Activated naive CD8-positive, alpha-beta T cell treated with anti-CD3 and anti-CD28 coated beads for 36 hours (primary cell): ENCODE results near the gene PLOD1. TPM values are rescaled to one million over a fixed set of nuclear protein-coding genes. Genes with fewer than 3 reads are reported as not detected.

ENCODE experiments used
- DNase-seq: peaks from one replicate; pipeline ENCODE4 v3.0.0; 2021
- H3K27ac Mint-ChIP-seq: one replicate; pipeline ENCODE4 v1.8.0; 2022; ENCODE audit warnings: mild to moderate bottlenecking, moderate library complexity, mixed read lengths
- H3K27me3 Mint-ChIP-seq: one replicate; pipeline ENCODE4 v1.8.0; 2022; ENCODE audit warnings: mild to moderate bottlenecking, mixed read lengths
- H3K36me3 Mint-ChIP-seq: one replicate; pipeline ENCODE4 v1.8.0; 2021; ENCODE audit warnings: mild to moderate bottlenecking, mixed read lengths
- H3K4me1 Mint-ChIP-seq: one replicate; pipeline ENCODE4 v1.8.0; 2021; ENCODE audit warnings: mixed read lengths
- H3K4me3 Mint-ChIP-seq: one replicate; pipeline ENCODE4 v1.8.0; 2022; ENCODE audit warnings: mild to moderate bottlenecking, moderate library complexity, mixed read lengths
- H3K9me3 Mint-ChIP-seq: one replicate; pipeline ENCODE4 v1.8.0; 2022; ENCODE audit warnings: mixed read lengths
- total RNA-seq, 2 experiments: library from RNA; stranded (reverse); gene quantifications; one replicate each; pipeline ENCODE4 v1.2.3, GENCODE V29; 2021

Gene PLOD1
- total RNA-seq, 2 experiments from 2014 or later = 21.9 to 22.5 TPM

DNA sequence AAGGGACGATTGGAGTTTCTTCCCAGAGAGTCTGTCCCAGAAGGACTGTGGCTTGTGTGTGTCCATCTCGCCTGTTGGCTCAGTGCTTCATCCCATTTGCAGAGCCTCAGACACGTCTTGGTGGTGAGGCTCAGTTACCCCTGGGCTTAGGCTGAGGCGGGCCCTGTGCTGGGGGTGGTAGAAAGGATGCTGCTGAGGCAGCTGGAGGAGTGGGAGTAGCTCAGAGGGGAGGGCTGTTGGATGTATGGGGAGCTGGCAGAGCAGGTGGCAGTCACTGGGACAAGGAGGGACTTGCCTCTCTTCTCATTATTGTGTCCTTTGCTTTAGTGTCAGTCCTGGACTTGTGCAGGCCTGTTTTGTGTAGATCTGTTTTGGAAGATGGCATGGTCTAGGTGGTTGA, 77.5 kb downstream of the PLOD1 start:
- no peaks in the 10 kb centered on the region for H3K27me3 Mint-ChIP-seq
- H3K27ac Mint-ChIP-seq = peak overlapping the region; percentile 0
- H3K9me3 Mint-ChIP-seq = no peaks in the 10 kb centered on the region
- H3K36me3 Mint-ChIP-seq = peaks cover 22% of the 10 kb centered on the region
- H3K4me3 Mint-ChIP-seq = no peak overlapping the region
- peaks cover 19% of the 10 kb centered on the region for H3K4me1 Mint-ChIP-seq
- DNase-seq = no peak

DNA sequence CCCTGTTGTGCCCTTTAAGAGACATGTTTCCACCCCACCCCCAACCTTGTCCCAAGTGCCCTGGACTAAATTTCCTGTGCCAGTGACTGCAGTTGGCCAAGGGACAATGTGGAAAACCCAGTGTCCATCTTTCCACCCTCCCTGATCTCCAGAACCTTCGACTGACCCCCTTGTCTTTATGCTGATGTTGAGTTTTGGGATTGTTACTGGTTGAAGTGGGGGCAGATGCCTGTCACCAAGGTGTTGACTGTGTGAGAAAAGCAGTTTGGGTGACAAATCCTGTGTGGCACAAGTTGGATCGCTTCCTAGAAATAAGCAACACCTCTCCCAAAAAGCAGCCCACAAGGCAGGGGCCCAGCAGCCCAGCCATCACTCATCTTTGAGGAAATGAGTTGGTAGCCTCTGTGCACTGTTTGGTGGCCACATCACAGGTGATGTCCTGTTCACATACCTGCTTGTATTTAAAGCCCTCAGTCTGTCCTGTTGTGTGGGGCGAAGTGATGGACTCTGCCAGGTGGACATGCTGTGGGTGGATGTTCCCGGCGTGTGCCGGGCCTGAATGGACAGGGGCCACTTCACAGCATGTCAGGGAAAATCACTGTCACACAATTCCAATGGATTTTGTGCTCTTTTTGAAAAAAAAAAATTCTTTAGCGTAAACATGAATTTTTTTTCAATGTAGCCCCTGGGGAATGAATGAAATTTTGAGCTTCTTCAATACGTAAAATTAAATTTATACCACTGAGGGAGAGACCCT, 78.2 kb downstream of the PLOD1 start:
- peaks cover 19% of the 10 kb centered on the region for H3K4me1 Mint-ChIP-seq
- no peaks in the 10 kb centered on the region for H3K27me3 Mint-ChIP-seq
- no peaks in the 10 kb centered on the region for H3K9me3 Mint-ChIP-seq
- no peak for DNase-seq
- peaks cover 16% of the 10 kb centered on the region for H3K36me3 Mint-ChIP-seq
- no peak overlapping the region for H3K4me3 Mint-ChIP-seq
- H3K27ac Mint-ChIP-seq = no peak overlapping the region

- Mint-ChIP-seq H3K27ac (peak overlapping the region; percentile 52), H3K4me3 (no peak overlapping the region), H3K4me1 (peaks cover 19% of the 10 kb centered on the region), H3K36me3 (peaks cover 10% of the 10 kb centered on the region), H3K9me3 (no peaks in the 10 kb centered on the region), H3K27me3 (no peaks in the 10 kb centered on the region)
- DNase-seq = no peak
Measured at GRCh38 chr1:12014141-12014991, 79.8 kb downstream of the PLOD1 start.

DNA sequence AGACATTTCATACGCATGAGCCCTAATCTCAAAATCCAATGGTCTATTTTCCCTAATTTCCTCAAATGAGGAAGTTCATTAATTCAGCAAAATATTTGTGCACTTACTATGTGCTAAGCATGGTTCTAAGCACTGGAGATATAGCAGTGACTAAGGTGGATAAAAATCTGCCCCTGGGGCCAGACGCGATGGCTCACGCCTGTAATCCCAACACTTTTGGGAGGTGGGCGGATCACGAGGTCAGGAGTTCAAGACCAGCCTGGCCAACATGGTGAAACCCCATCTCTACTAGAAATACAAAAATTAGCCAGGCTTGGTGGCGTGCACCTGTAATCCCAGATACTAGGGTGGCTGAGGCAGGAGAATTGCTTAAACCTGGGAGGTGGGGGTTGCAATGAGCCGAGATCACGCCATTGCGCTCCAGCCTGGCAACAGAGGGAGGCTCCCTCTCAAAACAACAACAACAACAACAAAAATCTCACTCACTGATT, 80.5 kb downstream of the PLOD1 start:
- no peaks in the 10 kb centered on the region for H3K9me3 Mint-ChIP-seq
- H3K4me3 Mint-ChIP-seq = no peak overlapping the region
- no peak for DNase-seq
- H3K36me3 Mint-ChIP-seq = peaks cover 7% of the 10 kb centered on the region
- H3K27ac Mint-ChIP-seq = peak overlapping the region; percentile 52
- peaks cover 19% of the 10 kb centered on the region for H3K4me1 Mint-ChIP-seq
- H3K27me3 Mint-ChIP-seq = no peaks in the 10 kb centered on the region

DNA sequence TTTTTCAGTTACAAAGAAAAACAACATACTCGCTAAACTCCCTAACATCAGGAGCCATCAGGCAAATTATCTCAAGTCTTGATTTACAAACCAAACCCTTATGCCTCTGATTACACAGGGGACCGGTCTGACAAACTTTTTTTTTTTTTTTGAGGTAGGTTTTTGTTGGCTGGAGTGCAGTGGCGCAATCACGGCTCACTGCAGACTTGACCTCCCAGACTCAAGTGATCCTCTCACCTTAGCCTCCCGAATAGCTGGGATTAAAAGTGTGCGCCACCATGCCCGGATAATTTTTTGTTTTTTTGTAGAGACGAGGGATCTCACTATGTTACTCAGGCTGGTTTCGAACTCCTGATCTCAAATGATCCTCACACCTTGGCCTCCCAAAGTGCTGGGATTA, 81.0 kb downstream of the PLOD1 start:
- Mint-ChIP-seq H3K4me3 (no peak overlapping the region), H3K27me3 (no peaks in the 10 kb centered on the region), H3K27ac (no peak overlapping the region), H3K9me3 (no peaks in the 10 kb centered on the region), H3K36me3 (peaks cover 7% of the 10 kb centered on the region), H3K4me1 (peaks cover 21% of the 10 kb centered on the region)
- DNase-seq = no peak

DNA sequence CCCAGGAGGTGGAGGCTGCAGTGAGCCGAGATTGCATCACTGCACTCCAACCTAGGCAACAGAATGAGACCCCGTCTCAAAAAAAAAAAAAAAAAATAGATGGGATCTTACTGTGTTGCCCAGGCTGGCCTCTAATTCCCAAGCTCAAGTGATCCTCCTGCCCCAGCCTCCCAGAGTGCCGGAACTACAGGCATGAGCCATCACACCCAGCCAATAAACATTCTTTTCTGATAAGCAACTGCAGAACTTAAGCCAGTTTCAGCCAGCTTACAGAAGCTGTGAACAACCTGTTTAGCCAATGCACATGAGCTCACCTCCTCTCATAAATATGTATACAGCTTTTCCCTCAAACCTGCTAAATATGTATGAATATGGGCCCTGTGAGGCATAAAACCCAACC, 81.7 kb downstream of the PLOD1 start:
- H3K4me1 Mint-ChIP-seq = peaks cover 21% of the 10 kb centered on the region
- no peaks in the 10 kb centered on the region for H3K27me3 Mint-ChIP-seq
- H3K9me3 Mint-ChIP-seq = no peaks in the 10 kb centered on the region
- H3K36me3 Mint-ChIP-seq = peaks cover 7% of the 10 kb centered on the region
- H3K27ac Mint-ChIP-seq = no peak overlapping the region
- no peak for DNase-seq
- no peak overlapping the region for H3K4me3 Mint-ChIP-seq

DNA sequence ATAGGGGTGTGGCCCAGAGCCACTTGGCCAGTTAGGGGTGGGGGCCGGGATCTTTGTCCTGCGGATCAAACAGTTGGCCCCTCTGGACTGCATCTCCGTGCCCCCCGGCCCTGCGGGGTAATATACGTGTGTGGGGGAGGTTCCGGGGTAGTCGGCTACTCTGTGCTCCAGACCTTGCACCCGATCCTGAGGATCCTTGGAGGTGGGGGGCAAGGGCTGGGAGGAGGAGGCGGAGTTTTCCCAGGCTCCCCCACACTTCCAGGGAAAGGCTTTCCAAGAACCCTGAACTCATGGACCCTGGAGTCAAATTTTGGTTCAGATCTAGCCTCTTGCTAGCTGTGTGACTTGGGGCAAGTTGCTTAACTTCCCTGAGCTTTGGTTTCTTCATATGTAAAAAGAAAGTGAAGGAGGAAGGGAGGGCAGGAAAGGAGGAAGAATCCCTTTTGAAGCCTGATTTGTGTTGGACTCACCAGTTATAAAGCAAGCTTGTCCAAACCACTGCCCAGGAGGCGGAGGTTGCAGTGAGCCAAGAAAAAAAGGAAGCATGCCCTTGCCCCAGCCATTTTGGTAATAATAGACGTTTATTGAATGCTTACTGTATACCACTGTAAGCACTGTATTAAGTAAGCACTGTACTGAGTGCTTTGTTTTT, 85.5 kb downstream of the PLOD1 start:
- Mint-ChIP-seq H3K9me3 (no peaks in the 10 kb centered on the region), H3K36me3 (peaks cover 5% of the 10 kb centered on the region), H3K27me3 (no peaks in the 10 kb centered on the region), H3K4me3 (peak overlapping the region; percentile 84), H3K4me1 (peaks cover 3% of the 10 kb centered on the region), H3K27ac (peak overlapping the region; percentile 69)
- DNase-seq = no peak

GRCh38 chr1:12021616-12022015, 87.1 kb downstream of the PLOD1 start:
- H3K9me3 Mint-ChIP-seq = no peaks in the 10 kb centered on the region
- no peak overlapping the region for H3K27ac Mint-ChIP-seq
- peaks cover 15% of the 10 kb centered on the region for H3K36me3 Mint-ChIP-seq
- H3K4me3 Mint-ChIP-seq = no peak overlapping the region
- H3K4me1 Mint-ChIP-seq = peaks cover 2% of the 10 kb centered on the region
- H3K27me3 Mint-ChIP-seq = no peaks in the 10 kb centered on the region
- no peak for DNase-seq

- Mint-ChIP-seq H3K9me3 (no peaks in the 10 kb centered on the region), H3K27me3 (no peaks in the 10 kb centered on the region), H3K4me3 (no peak overlapping the region), H3K4me1 (peaks cover 2% of the 10 kb centered on the region), H3K27ac (no peak overlapping the region), H3K36me3 (peaks cover 16% of the 10 kb centered on the region)
- no peak for DNase-seq
Measured at GRCh38 chr1:12022036-12022435, 87.5 kb downstream of the PLOD1 start.

Other genes with a start within 250 kb of the PLOD1 start
- gene DRAXIN, start 243.0 kb upstream of the PLOD1 start, total RNA-seq = under 1 TPM; 0.08 to 0.16 TPM
- gene AGTRAP, start 198.6 kb upstream of the PLOD1 start, total RNA-seq = 10 to 100 TPM; 10.2 to 11.0 TPM
- not detected for gene C1orf167, start 172.5 kb upstream of the PLOD1 start, total RNA-seq
- 10 to 100 TPM; 11.0 to 12.2 TPM for gene MTHFR, start 128.8 kb upstream of the PLOD1 start, total RNA-seq
- 10 to 100 TPM in 1 of 2 experiments, 1 to 10 TPM in 1; 9.6 to 13.3 TPM for gene CLCN6, start 128.5 kb upstream of the PLOD1 start, total RNA-seq
- not detected for gene NPPA, start 86.9 kb upstream of the PLOD1 start, total RNA-seq
- not detected for gene NPPB, start 75.8 kb upstream of the PLOD1 start, total RNA-seq
- 10 to 100 TPM; 27.5 to 30.1 TPM for gene KIAA2013, start 8.3 kb upstream of the PLOD1 start, total RNA-seq
- 10 to 100 TPM; 78.1 to 84.2 TPM for gene MFN2, start 45.7 kb downstream of the PLOD1 start, total RNA-seq
- gene MIIP, start 84.8 kb downstream of the PLOD1 start, total RNA-seq = 10 to 100 TPM; 21.0 to 22.2 TPM
- 1 to 10 TPM; 1.9 to 2.6 TPM for gene TNFRSF8, start 128.6 kb downstream of the PLOD1 start, total RNA-seq
- gene TNFRSF1B, start 232.3 kb downstream of the PLOD1 start, total RNA-seq = 100 to 1,000 TPM; 187 to 193 TPM